GM21529 (cell line): Measurements from ENCODE around the gene TSSK6.

ENCODE experiments used
- ATAC-seq: cut with Tn5 transposase; IDR thresholded peaks from one replicate; pipeline ENCODE4 v1.9.1; 2021; ENCODE audit not compliant: unreplicated experiment

Gene TSSK6

GRCh38 chr19:19465436-19466070, 49.8 kb downstream of the TSSK6 start:
- ATAC-seq, result no peak

- no peak for ATAC-seq
These were observed 50.8 kb downstream of the TSSK6 start for GRCh38 chr19:19464339-19465098.
